GM23248 (cell line): Measurements from ENCODE around the gene KRT6B. TPM values are rescaled to one million over a fixed set of nuclear protein-coding genes. Genes with fewer than 3 reads are reported as not detected.

Experiments
- DNase-seq: peaks from one replicate; pipeline ENCODE4 v3.0.0-alpha.2; 2015
- H2AFZ ChIP-seq: fragments of 200-600 bp; sonication (generic); 2 replicates; pipeline ENCODE4 v1.6.1; 2016; ENCODE audit warnings: antibody characterized with exemption
- H3F3A ChIP-seq: fragments of 200-600 bp; sonication (generic); 2 replicates; pipeline ENCODE4 v1.6.1; 2016; ENCODE audit warnings: mild to moderate bottlenecking, antibody characterized with exemption, mixed run types; ENCODE audit not compliant: insufficient read depth
- H3K27ac ChIP-seq: fragments of 200-600 bp; sonication (generic); 2 replicates; pipeline ENCODE4 v1.5.1; 2016; ENCODE audit warnings: mild to moderate bottlenecking
- H3K27me3 ChIP-seq: fragments of 200-600 bp; sonication (generic); replicated peaks from 2 replicates; pipeline ENCODE4 v1.6.1; 2016; ENCODE audit warnings: mild to moderate bottlenecking; ENCODE audit not compliant: insufficient read depth
- H3K36me3 ChIP-seq: fragments of 200-600 bp; sonication (generic); 2 replicates; pipeline ENCODE4 v1.6.1; 2016; ENCODE audit warnings: low read depth, mild to moderate bottlenecking
- H3K4me1 ChIP-seq: fragments of 200-600 bp; sonication (generic); 2 replicates; pipeline ENCODE4 v1.6.1; 2016; ENCODE audit warnings: mild to moderate bottlenecking; ENCODE audit not compliant: insufficient read depth
- H3K4me2 ChIP-seq: fragments of 200-600 bp; sonication (generic); one replicate; pipeline ENCODE4 v1.6.1; 2016; ENCODE audit warnings: mild to moderate bottlenecking; ENCODE audit not compliant: unreplicated experiment
- H3K4me3 ChIP-seq: fragments of 200-600 bp; sonication (generic); 2 replicates; pipeline ENCODE4 v1.5.1; 2016; ENCODE audit warnings: mild to moderate bottlenecking
- H3K79me2 ChIP-seq: fragments of 200-600 bp; sonication (generic); 2 replicates; pipeline ENCODE4 v1.6.1; 2016; ENCODE audit warnings: mild to moderate bottlenecking; ENCODE audit not compliant: insufficient read depth
- H3K9ac ChIP-seq: fragments of 200-600 bp; sonication (generic); 2 replicates; pipeline ENCODE4 v1.6.1; 2016; ENCODE audit warnings: mild to moderate bottlenecking
- H3K9me2 ChIP-seq: fragments of 200-600 bp; sonication (generic); 2 replicates; pipeline ENCODE4 v1.6.1; 2016; ENCODE audit warnings: mixed run types, mild to moderate bottlenecking, moderate library complexity; ENCODE audit not compliant: insufficient read depth
- H3K9me3 ChIP-seq: fragments of 200-600 bp; sonication (generic); one replicate; pipeline ENCODE4 v1.6.1; 2017; ENCODE audit warnings: low read depth
- H4K20me1 ChIP-seq: fragments of 200-600 bp; sonication (generic); 2 replicates; pipeline ENCODE4 v1.6.0; 2016; ENCODE audit not compliant: insufficient read depth
- EZH2 ChIP-seq: fragments of 200-600 bp; sonication (generic); IDR thresholded peaks from 2 replicates; pipeline ENCODE4 v1.6.1; 2018; ENCODE audit warnings: antibody characterized with exemption, mild to moderate bottlenecking; ENCODE audit not compliant: insufficient read depth, poor library complexity, severe bottlenecking
- EZH2phosphoT487 ChIP-seq: fragments of 200-600 bp; sonication (generic); IDR thresholded peaks from 2 replicates; pipeline ENCODE4 v1.6.1; 2018; ENCODE audit warnings: antibody characterized with exemption, moderate library complexity, mild to moderate bottlenecking, low read depth; ENCODE audit not compliant: insufficient read depth
- WGBS, 2 experiments: methylation state at CpG; one replicate each; pipeline ENCODE4 v1.1.6; 2015 to 2017; ENCODE audit warnings: low lambda C conversion rate in 2 of 2, low coverage in 1 of 2; ENCODE audit errors: missing lambda C conversion rate in 2 of 2; 5-methylcytosine and 5-hydroxymethylcytosine counted together
- in situ Hi-C: fragments of 300-500 bp; cut with MboI; formaldehyde crosslinking; loops from 2 replicates; pipeline ENCODE4 v1.15.0; 2020
- polyA plus RNA-seq: library from polyadenylated mRNA; unstranded; fragments of >200 nt; fragmentation: Nextera tagmentation; extraction: Ambion mirVana; gene quantifications from 2 replicates; pipeline ENCODE4 v1.2.1, GENCODE V29; 2016
- total RNA-seq: library from RNA; depleted of rRNA; stranded (reverse); fragments of >200 nt; shearing (Covaris generic); gene quantifications from 2 replicates; pipeline ENCODE4 v1.2.3, GENCODE V29; 2014

Gene KRT6B
- total and polyA plus RNA-seq, 2 experiments from 2014 or later, result not detected

- WGBS, 2 experiments, result 73 to 81% methylated on average over 2 of the region's 2 CpGs
- no peak for DNase-seq
- H3K9me3 ChIP-seq, result no peaks in the 10 kb centered on the region
- H4K20me1 ChIP-seq, result no peaks in the 10 kb centered on the region
- in situ Hi-C loops, result no loop called here
- H3K4me3 ChIP-seq, result no peak overlapping the region
- H3K79me2 ChIP-seq, result no peaks in the 10 kb centered on the region
- H3K36me3 ChIP-seq, result no peaks in the 10 kb centered on the region
- H3K4me1 ChIP-seq, result no peaks in the 10 kb centered on the region
- no peak for TF ChIP-seq EZH2
- TF ChIP-seq EZH2phosphoT487, result no peak
- H3K9me2 ChIP-seq, result no peaks in the 10 kb centered on the region
- no peak overlapping the region for H3K27ac ChIP-seq
- no peaks in the 10 kb centered on the region for H3F3A ChIP-seq
- H3K27me3 ChIP-seq, result no peaks in the 10 kb centered on the region
- no peak overlapping the region for H3K4me2 ChIP-seq
- H2AFZ ChIP-seq, result no peak overlapping the region
- H3K9ac ChIP-seq, result no peak overlapping the region
Observed at GRCh38 chr12:52417740-52418139, 34.2 kb downstream of the KRT6B start.

GRCh38 chr12:52416795-52417194 lies 35.2 kb downstream of the KRT6B start:
- Histone ChIP-seq H3K4me1 (no peaks in the 10 kb centered on the region), H3K4me3 (no peak overlapping the region), H4K20me1 (no peaks in the 10 kb centered on the region), H3K27me3 (no peaks in the 10 kb centered on the region), H3F3A (no peaks in the 10 kb centered on the region), H3K9ac (no peak overlapping the region), H3K36me3 (no peaks in the 10 kb centered on the region), H3K79me2 (no peaks in the 10 kb centered on the region), H3K9me3 (no peaks in the 10 kb centered on the region), H2AFZ (no peak overlapping the region), H3K9me2 (no peaks in the 10 kb centered on the region), H3K4me2 (no peak overlapping the region), H3K27ac (no peak overlapping the region)
- no peak for TF ChIP-seq EZH2phosphoT487
- TF ChIP-seq EZH2, result no peak
- in situ Hi-C loops, result no loop called here
- WGBS, 2 experiments, result 74 to 85% methylated on average over 1 of the region's 1 CpG
- no peak for DNase-seq

DNA sequence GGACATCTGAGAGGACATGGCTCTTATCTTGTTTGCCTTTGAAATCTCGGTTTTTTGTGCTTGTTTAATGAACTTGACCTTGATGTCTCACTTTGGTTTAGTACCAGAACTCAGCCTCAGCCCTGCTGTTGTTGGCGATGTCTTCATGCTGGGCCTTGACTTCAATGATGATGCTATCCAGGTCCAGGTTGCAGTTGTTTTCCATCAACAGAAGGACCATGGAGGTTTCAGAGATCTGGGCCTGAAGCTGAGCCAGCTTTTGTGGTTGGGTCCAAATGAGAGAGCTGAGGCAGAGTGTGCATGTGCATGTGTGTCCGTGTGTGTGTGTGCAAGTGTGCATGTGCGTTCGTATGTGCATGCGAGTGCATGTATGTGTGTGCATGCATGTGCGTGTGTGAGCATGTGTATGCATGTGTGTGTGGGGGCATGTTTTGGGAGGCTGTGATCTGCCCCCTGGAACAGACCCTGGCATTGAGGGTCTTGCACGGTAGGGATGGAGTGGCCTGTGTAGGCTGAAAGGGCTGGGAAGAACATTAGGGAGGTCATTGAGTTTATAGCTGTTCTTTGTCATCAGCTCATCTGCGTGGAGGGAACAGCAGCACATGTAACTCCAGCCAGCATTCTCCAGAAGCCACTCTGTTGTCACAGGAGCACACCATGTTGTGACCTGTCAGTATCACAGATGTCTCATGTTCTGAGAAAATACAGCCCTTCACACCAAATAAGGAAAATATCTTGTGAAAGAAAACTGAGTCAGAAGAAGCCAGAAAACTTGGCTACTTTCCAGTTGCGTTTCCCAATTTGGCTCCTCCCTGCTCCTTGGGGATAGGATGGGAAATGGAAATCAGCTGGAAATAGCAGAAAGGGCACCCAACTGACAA lies 35.8 kb downstream of the KRT6B start:
- H3K27me3 ChIP-seq, result no peaks in the 10 kb centered on the region
- H3F3A ChIP-seq, result no peaks in the 10 kb centered on the region
- 51% methylated on average over 10 of the region's 10 CpGs for WGBS, 2 experiments
- no peaks in the 10 kb centered on the region for H3K36me3 ChIP-seq
- no peaks in the 10 kb centered on the region for H4K20me1 ChIP-seq
- no peaks in the 10 kb centered on the region for H3K4me1 ChIP-seq
- H3K9me3 ChIP-seq, result no peaks in the 10 kb centered on the region
- no peak overlapping the region for H3K27ac ChIP-seq
- no peak overlapping the region for H3K4me3 ChIP-seq
- in situ Hi-C loops, result no loop called here
- no peaks in the 10 kb centered on the region for H3K79me2 ChIP-seq
- peak; percentile 85 for DNase-seq
- no peak overlapping the region for H3K9ac ChIP-seq
- H3K4me2 ChIP-seq, result no peak overlapping the region
- no peak overlapping the region for H2AFZ ChIP-seq
- H3K9me2 ChIP-seq, result no peaks in the 10 kb centered on the region
- TF ChIP-seq EZH2phosphoT487 (no peak), EZH2 (no peak)

GRCh38 chr12:52414936-52415335 lies 37.0 kb downstream of the KRT6B start:
- no peaks in the 10 kb centered on the region for H3K4me1 ChIP-seq
- in situ Hi-C loops, result no loop called here
- H3K36me3 ChIP-seq, result no peaks in the 10 kb centered on the region
- H3K27ac ChIP-seq, result no peak overlapping the region
- H3K79me2 ChIP-seq, result no peaks in the 10 kb centered on the region
- H4K20me1 ChIP-seq, result no peaks in the 10 kb centered on the region
- no peaks in the 10 kb centered on the region for H3K9me3 ChIP-seq
- no peak overlapping the region for H3K4me2 ChIP-seq
- H3K9ac ChIP-seq, result no peak overlapping the region
- H3K9me2 ChIP-seq, result no peaks in the 10 kb centered on the region
- H3K4me3 ChIP-seq, result no peak overlapping the region
- WGBS, 2 experiments, result 86 to 89% methylated on average over 5 of the region's 5 CpGs
- TF ChIP-seq EZH2phosphoT487 (no peak), EZH2 (no peak)
- no peak for DNase-seq
- no peaks in the 10 kb centered on the region for H3K27me3 ChIP-seq
- H3F3A ChIP-seq, result no peaks in the 10 kb centered on the region
- no peak overlapping the region for H2AFZ ChIP-seq
